B cell (primary cell): Measurements from ENCODE around the gene ENSA. TPM values are rescaled to one million over a fixed set of nuclear protein-coding genes. Genes with fewer than 3 reads are reported as not detected.

Experiments used
- ATAC-seq: fragments of 200-7000 bp; cut with Tn5 transposase; one replicate; pipeline ENCODE4 v1.10.0; 2021; ENCODE audit warnings: low read depth, mild to moderate bottlenecking, moderate number of reproducible peaks, moderate library complexity
- CTCF ChIA-PET: fragments of 350-600 bp; sonication (Branson Sonifier 250); formaldehyde crosslinking; loops from one replicate; lab custom pipeline; 2021; ENCODE audit warnings: antibody characterized with exemption, inconsistent platforms; lab: Charles Lee
- POLR2A ChIA-PET: fragments of 350-600 bp; sonication (Branson Sonifier 250); formaldehyde crosslinking; loops from one replicate; lab custom pipeline; 2021; ENCODE audit warnings: antibody characterized with exemption; lab: Charles Lee
- DNase-seq: peaks from one replicate; pipeline ENCODE4 v3.0.0; 2013
- H2AFZ ChIP-seq: 2 replicates; pipeline ENCODE4 v1.6.1; 2012; ENCODE audit warnings: mild to moderate bottlenecking, low read depth, low read length; ENCODE audit not compliant: insufficient read depth, poor library complexity, severe bottlenecking
- H3K27ac ChIP-seq, 2 donors: 1 replicate in 1 of 2; 2 replicates in 1 of 2; pipeline ENCODE4 v1.5.1; 2012 to 2013; ENCODE audit warnings: low read length in 2 of 2, mild to moderate bottlenecking in 2 of 2, moderate library complexity in 1 of 2
- H3K27me3 ChIP-seq, 4 experiments: fragments of 200-600 bp in 1 of 4; sonication (generic) in 1 of 4; replicated peaks in 1 of 4; 1 replicate in 2 of 4; 2 replicates in 2 of 4; pipeline versions ENCODE4 v1.6.1 to v1.7.0; 2013 to 2016; ENCODE audit warnings: low read length in 3 of 4, mild to moderate bottlenecking in 2 of 4, mixed read lengths in 1 of 4, moderate library complexity in 1 of 4; ENCODE audit not compliant: insufficient read depth in 4 of 4, control insufficient read depth in 3 of 4; ENCODE audit errors: control extremely low read depth in 1 of 4
- H3K36me3 ChIP-seq, 2 experiments: replicated peaks in 1 of 2; 1 replicate in 1 of 2; 2 replicates in 1 of 2; pipeline versions ENCODE4 v1.6.1 to v1.7.1; 2013; ENCODE audit warnings: low read length in 1 of 2; ENCODE audit not compliant: insufficient read depth in 2 of 2, control insufficient read depth in 1 of 2; ENCODE audit errors: control extremely low read depth in 1 of 2, extremely low read depth in 1 of 2
- H3K4me1 ChIP-seq, 2 donors: fragments of 200-600 bp in 1 of 2; sonication (generic) in 1 of 2; 1 replicate in 1 of 2; 2 replicates in 1 of 2; pipeline versions ENCODE4 v1.5.1 to v1.6.1; 2013 to 2017; ENCODE audit warnings: low read length in 2 of 2; ENCODE audit not compliant: control insufficient read depth in 2 of 2, insufficient read depth in 2 of 2
- H3K4me2 ChIP-seq: replicated peaks from 2 replicates; pipeline ENCODE3; 2012; ENCODE audit warnings: mild to moderate bottlenecking, low read depth, low read length; ENCODE audit not compliant: poor library complexity, severe bottlenecking
- H3K4me3 ChIP-seq, 5 experiments: fragments of 200-600 bp in 1 of 5; sonication (generic) in 1 of 5; 1 replicate in 3 of 5; 2 replicates in 2 of 5; pipeline versions ENCODE4 v1.5.1 to v1.7.0; 2011 to 2016; ENCODE audit warnings: low read length in 4 of 5, mild to moderate bottlenecking in 4 of 5, low read depth in 2 of 5, control low read depth in 1 of 5, moderate library complexity in 1 of 5; ENCODE audit not compliant: insufficient read depth in 1 of 5; ENCODE audit errors: control extremely low read depth in 1 of 5, extremely low read depth in 1 of 5
- H3K79me2 ChIP-seq: fragments of 200-600 bp; sonication (generic); one replicate; pipeline ENCODE4 v1.6.0; 2016; ENCODE audit warnings: low read length; ENCODE audit not compliant: control insufficient read depth, insufficient read depth
- H3K9ac ChIP-seq: fragments of 200-600 bp; sonication (generic); 2 replicates; pipeline ENCODE4 v1.6.1; 2017; ENCODE audit warnings: mild to moderate bottlenecking, low read length, moderate library complexity
- H3K9me3 ChIP-seq, 3 donors: one replicate each; pipeline versions ENCODE4 v1.6.1 to v1.7.1; 2013; ENCODE audit warnings: low read length in 2 of 3; ENCODE audit not compliant: control insufficient read depth in 2 of 3, insufficient read depth in 1 of 3; ENCODE audit errors: control extremely low read depth in 1 of 3
- H4K20me1 ChIP-seq: 2 replicates; pipeline ENCODE4 v1.6.0; 2012; ENCODE audit warnings: mild to moderate bottlenecking, low read length; ENCODE audit not compliant: insufficient read depth, control insufficient read depth, poor library complexity, severe bottlenecking
- H3K27ac Mint-ChIP-seq: one replicate; pipeline ENCODE4 v1.8.0; 2021; ENCODE audit warnings: mixed read lengths
- H3K27me3 Mint-ChIP-seq: one replicate; pipeline ENCODE4 v1.8.0; 2021; ENCODE audit warnings: mixed read lengths
- H3K4me1 Mint-ChIP-seq: one replicate; pipeline ENCODE4 v1.8.0; 2021; ENCODE audit warnings: mixed read lengths
- H3K4me3 Mint-ChIP-seq: one replicate; pipeline ENCODE4 v1.8.0; 2021; ENCODE audit warnings: mixed read lengths
- H3K9me3 Mint-ChIP-seq: one replicate; pipeline ENCODE4 v1.8.0; 2022; ENCODE audit warnings: mixed read lengths; ENCODE audit not compliant: insufficient read depth
- EZH2 ChIP-seq: IDR thresholded peaks from 2 replicates; pipeline ENCODE4 v1.6.1; 2012; ENCODE audit warnings: borderline replicate concordance, low read depth, mild to moderate bottlenecking, moderate library complexity, low read length; ENCODE audit not compliant: insufficient read depth, poor library complexity, severe bottlenecking
- WGBS: methylation state at CpG from one replicate; pipeline ENCODE4 v1.1.5; 2013; ENCODE audit warnings: missing lambda C conversion rate; ENCODE audit not compliant: insufficient coverage; 5-methylcytosine and 5-hydroxymethylcytosine counted together
- intact Hi-C: fragments of 100-400 bp; cut with micrococcal nuclease; formaldehyde crosslinking; loops from one replicate; pipeline ENCODE4 v1.10.0; 2022
- polyA plus RNA-seq: library from polyadenylated mRNA; depleted of rRNA; stranded (reverse); fragments of >200 nt; gene quantifications from 2 replicates; pipeline ENCODE4 v1.2.3, GENCODE V29; 2012
- total RNA-seq, 2 donors: library from RNA; stranded (reverse); fragments of 120-200 nt in 1 of 2; gene quantifications; 1 replicate in 1 of 2; 2 replicates in 1 of 2; pipeline versions ENCODE4 v1.2.3 to v1.2.4, GENCODE V29; 2013 to 2022
- TF ChIP-seq, protein P1 (sequence below): fragments of 200-600 bp; IDR thresholded peaks from one replicate; pipeline ENCODE4 v1.8.0; 2022; ENCODE audit warnings: antibody characterized with exemption, mild to moderate bottlenecking

ENSA gene
- total and polyA plus RNA-seq, 2 donors (not counting 1 experiment from before 2014, with no cell fraction given), result 85.5 to 115 TPM

GRCh38 chr1:150575072-150575489, 54.3 kb downstream of the ENSA start:
- Mint-ChIP-seq H3K4me1 (peaks cover 65% of the 10 kb centered on the region), H3K27ac (peak overlapping the region; percentile 83), H3K4me3 (peak overlapping the region; percentile 99), H3K27me3 (no peaks in the 10 kb centered on the region), H3K9me3 (no peaks in the 10 kb centered on the region)
- CTCF ChIA-PET, result interaction anchor here (18.0 to 19.2 kb wide), 2 partner anchors 14 to 45 kb away, joined by 157 to 497 read pairs; no protein-coding TSS in a partner anchor
- intact Hi-C loops, result loop anchor here (1.0 kb wide), 1 partner anchor 36 kb away; no protein-coding TSS in a partner anchor
- Histone ChIP-seq H3K36me3 (peaks cover 1 to 73% of the 10 kb centered on the region in 2 experiments), H3K27ac (peak overlapping the region; percentile 29 to 97), H2AFZ (no peak overlapping the region), H3K4me1 (peaks cover 64 to 68% of the 10 kb centered on the region in 2 donors), H3K9ac (peak overlapping the region; percentile 94), H3K79me2 (peaks cover 94% of the 10 kb centered on the region), H4K20me1 (peaks cover 69% of the 10 kb centered on the region), H3K4me2 (peak overlapping the region; percentile 86), H3K27me3 (no peaks in the 10 kb centered on the region), H3K9me3 (no peaks in the 10 kb centered on the region), H3K4me3 (peak overlapping the region; percentile 76 to 100 (median 98))
- WGBS, result no CpG with 5 or more reads among the region's 4 CpGs
- POLR2A ChIA-PET, result interaction anchor here (0.9 to 11.2 kb wide), 2 partner anchors 11 to 40 kb away, joined by 4 to 371 read pairs; no protein-coding TSS in a partner anchor
- no peak for ATAC-seq
- DNase-seq, result no peak
- no peak for TF ChIP-seq EZH2
- TF ChIP-seq, protein P1, sequence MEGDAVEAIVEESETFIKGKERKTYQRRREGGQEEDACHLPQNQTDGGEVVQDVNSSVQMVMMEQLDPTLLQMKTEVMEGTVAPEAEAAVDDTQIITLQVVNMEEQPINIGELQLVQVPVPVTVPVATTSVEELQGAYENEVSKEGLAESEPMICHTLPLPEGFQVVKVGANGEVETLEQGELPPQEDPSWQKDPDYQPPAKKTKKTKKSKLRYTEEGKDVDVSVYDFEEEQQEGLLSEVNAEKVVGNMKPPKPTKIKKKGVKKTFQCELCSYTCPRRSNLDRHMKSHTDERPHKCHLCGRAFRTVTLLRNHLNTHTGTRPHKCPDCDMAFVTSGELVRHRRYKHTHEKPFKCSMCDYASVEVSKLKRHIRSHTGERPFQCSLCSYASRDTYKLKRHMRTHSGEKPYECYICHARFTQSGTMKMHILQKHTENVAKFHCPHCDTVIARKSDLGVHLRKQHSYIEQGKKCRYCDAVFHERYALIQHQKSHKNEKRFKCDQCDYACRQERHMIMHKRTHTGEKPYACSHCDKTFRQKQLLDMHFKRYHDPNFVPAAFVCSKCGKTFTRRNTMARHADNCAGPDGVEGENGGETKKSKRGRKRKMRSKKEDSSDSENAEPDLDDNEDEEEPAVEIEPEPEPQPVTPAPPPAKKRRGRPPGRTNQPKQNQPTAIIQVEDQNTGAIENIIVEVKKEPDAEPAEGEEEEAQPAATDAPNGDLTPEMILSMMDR, result no peak
